DMS153 (cell line): ENCODE measurements around the gene USP43.
"Not testable (repeated sequence)": the region's sequence is repeated elsewhere in the genome, so short reads cannot be mapped to it uniquely, and the experiment has no call there.

Source experiments
- DNase-seq: peaks from one replicate; lab custom pipeline; 2025; lab: John Stamatoyannopoulos, UW

USP43 gene

GRCh38 chr17:9644910-9645751, at the start of gene USP43:
Gene USP43 (plus strand): TSS chr17:9645517. CDS start chr17:9645633, 116 bp downstream.
- peak; percentile 29 for DNase-seq

DNA sequence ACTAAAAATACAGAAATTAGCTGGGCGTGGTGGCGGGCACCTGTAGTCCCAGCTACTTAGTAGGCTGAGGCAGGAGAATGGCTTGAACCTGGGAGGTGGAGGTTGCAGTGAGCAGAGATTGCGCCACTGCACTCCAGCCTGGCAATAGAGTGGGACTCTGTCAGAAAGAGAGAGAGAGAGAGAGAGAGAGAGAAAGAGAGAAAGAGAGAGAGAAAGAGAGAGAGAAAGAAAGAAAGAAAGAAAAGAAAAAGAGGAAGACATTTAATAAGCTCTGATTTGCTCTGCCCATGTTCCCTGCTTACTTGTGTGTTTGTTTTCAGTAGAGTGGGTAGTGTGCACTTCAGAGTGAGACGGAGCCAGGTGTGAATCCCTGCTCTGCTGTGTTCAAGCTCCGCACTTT, 47.7 kb upstream of the USP43 start:
- DNase-seq = not testable (repeated sequence)

DNA sequence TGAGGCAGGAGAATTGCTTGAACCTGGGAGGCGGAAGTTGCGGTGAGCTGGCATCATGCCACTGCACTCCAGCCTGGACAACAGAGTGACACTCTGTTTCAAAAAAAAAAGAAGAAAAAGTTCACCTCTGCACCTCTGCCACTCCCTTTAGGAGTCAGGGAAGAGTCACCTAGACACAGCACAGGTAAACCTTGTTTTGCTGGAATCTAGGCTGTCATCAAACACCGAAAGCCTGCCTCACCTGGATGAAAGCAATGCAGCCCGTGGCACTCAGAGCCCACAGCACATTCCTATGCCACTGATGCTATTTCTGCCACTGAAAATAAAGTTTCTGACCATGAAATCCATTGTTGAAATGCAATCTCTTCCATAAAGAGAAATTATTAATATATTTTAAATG, 46.7 kb upstream of the USP43 start:
- DNase-seq = no peak

- not testable (repeated sequence) for DNase-seq
Measured at GRCh38 chr17:9604583-9604982, 40.7 kb upstream of the USP43 start.

GRCh38 chr17:9606453-9606852, 38.9 kb upstream of the USP43 start:
- DNase-seq = no peak

- not testable (repeated sequence) for DNase-seq
Measured at GRCh38 chr17:9607058-9607457, 38.3 kb upstream of the USP43 start.

DNA sequence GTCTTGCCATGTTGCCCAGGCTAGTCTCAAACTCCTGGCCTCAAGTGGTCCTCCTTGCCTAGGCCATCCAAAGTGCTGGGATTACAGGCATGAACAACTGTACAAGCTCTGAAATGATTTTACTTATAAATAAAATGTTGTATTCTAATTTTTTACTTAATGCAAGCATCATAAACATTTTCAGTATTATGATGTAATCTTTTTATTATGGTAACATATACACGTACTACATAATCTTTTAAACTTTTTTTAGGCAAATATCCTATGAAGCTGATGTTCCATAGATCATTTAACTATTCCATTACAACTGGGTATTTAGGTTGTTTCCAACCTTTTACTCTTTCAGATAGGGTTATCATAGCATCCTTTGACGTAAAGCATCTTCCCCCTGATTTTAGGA, 33.8 kb upstream of the USP43 start:
- no peak for DNase-seq

DNA sequence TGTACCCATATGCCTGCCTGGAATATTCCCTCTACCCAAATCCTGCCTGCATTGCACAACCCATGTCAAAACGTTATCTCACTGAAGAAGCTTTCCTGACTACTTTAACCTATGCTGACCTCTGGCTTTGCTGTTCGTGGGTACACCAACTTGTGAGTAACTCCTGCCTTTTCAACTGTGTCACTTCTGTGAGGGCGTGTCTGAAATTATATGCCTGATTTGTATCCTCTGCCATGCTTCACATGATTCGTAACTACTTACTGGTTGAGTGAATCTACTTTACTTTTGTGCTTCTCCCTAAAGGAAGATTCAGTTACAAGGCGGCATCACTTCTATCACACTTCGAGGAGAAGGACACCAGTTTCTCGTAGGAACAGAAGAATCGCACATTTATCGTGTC, 33.3 kb upstream of the USP43 start:
- no peak for DNase-seq

DNA sequence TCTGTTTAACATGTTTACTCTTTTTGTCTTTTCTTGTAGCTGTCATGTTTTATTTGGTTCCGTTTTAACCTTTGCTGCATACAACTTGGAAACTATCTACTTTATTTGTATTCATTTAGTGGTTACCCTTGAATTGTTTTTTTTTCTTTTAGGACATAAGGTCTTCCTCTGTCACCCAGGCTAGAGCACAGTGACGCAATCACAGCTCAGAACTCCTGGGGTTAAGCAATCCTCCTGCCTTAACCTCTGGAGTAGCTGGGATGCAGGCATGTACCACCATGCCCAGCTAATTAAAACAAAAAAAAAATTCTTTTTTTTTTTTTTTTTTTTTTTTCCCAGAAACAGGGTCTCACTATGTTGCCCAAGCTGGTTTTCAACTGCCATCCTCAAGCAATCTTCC, 29.8 kb upstream of the USP43 start:
- DNase-seq = no peak

- DNase-seq = no peak
Measured at GRCh38 chr17:9622961-9623360, 22.4 kb upstream of the USP43 start.

- no peak for DNase-seq
Measured at GRCh38 chr17:9628509-9628908, 16.8 kb upstream of the USP43 start.

DNA sequence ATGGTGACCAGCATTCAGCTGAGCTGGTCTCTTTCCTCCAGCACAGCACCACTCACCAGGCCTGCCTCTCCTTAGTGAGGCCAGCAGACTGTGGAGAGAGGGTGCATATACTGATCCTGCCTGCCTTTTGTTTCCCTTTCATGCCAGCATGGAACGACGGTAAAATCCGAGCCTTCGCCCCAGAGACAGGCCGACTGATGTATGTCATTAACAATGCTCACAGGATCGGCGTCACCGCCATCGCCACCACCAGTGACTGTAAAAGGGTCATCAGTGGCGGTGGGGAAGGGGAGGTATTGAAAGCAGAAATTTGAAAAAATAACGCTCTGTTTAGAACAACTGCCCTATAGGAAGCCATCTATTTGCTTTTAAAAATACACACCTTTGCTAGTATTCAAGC, 12.6 kb upstream of the USP43 start:
- DNase-seq = no peak

GRCh38 chr17:9635340-9635739, 10.0 kb upstream of the USP43 start:
- DNase-seq = no peak

- no peak for DNase-seq
Measured at GRCh38 chr17:9636501-9636900, 8.8 kb upstream of the USP43 start.

DNA sequence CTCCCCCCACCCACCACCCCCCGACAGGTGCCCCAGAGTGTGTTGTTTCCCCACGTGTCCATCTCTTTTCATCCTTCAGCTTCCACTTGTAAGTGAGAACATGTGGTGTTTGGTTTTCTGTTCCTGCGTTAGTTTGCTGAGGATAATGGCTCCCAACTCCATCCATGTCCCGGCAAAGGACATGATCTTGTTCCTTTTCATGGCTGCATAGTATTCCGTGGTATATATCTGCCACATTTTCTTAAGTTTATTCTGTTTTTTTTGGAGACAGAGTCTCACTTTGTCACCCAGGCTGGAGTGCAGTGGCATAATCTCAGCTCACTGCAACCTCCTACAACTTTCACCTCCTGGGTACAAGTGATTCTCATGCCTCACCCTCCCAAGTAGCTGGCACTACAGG, 4.9 kb upstream of the USP43 start:
- not testable (repeated sequence) for DNase-seq

DNA sequence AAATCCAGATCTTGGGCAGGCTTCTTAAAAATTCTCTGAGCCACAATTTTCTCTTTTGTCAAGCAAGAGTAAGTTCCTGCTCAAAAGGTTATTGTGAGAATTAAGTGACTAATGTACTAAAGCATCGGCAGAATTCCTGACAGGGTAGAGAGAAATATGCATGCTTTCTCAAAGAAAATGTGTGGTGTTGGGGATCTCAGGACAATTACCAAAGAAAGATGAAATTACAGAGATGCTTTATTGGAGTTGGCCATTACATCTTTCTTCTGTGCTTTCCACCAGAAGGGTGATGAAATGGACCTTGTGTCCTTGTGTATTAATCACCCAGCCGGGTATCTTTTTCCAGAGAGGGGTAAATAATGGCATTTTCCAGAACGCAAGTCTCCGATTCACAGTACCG, 1.7 kb upstream of the USP43 start:
- no peak for DNase-seq

DNA sequence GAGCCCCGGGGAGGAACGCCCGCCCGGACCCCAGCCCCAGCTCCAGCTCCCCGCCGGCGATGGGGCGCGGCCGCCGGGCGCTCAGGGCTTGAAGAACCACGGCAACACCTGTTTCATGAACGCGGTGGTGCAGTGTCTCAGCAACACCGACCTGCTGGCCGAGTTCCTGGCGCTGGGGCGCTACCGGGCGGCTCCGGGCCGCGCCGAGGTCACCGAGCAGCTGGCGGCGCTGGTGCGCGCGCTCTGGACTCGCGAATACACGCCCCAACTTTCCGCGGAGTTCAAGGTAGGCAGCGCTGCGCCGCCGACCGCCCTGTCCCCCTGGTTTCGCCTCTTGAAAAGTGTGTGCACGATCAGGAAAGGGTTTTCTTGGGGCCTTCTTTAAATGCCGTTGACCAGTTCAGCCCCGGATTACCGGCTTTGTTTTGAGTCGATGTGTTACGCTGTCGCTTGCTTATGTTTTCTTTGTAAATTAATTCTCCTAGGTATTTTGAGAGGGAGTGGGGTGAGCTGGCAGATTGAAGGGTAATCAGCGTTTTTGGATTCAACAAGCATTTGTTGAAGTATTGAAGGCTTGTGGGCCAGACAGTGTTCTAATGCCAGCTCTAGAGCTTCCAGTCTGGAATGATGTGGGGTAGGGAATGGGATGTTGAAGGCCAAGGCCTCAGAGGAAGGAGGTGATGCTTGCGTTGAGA, 681 bp downstream of the USP43 start:
- peak; percentile 0 for DNase-seq

DNA sequence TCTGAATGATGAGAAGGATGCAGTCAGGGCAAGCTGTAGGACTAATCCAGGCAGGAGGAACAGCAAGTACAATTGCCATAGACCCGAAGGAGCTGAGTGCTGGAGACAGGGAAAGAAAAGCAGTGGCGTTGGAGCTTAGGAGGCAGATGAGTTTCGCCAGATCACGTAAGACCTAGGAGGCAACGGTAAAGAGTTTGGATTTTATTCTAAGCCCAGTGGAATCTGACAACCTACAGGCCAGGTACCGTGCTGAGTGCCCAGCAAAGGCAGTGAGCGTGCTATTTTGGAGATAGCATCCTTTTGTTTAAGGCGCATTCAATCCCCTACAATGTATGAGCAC, 1.2 kb downstream of the USP43 start:
- DNase-seq = no peak

- no peak for DNase-seq
Measured at GRCh38 chr17:9647014-9647413, 1.7 kb downstream of the USP43 start.

- DNase-seq = no peak
Measured at GRCh38 chr17:9648521-9649110, 3.3 kb downstream of the USP43 start.

DNA sequence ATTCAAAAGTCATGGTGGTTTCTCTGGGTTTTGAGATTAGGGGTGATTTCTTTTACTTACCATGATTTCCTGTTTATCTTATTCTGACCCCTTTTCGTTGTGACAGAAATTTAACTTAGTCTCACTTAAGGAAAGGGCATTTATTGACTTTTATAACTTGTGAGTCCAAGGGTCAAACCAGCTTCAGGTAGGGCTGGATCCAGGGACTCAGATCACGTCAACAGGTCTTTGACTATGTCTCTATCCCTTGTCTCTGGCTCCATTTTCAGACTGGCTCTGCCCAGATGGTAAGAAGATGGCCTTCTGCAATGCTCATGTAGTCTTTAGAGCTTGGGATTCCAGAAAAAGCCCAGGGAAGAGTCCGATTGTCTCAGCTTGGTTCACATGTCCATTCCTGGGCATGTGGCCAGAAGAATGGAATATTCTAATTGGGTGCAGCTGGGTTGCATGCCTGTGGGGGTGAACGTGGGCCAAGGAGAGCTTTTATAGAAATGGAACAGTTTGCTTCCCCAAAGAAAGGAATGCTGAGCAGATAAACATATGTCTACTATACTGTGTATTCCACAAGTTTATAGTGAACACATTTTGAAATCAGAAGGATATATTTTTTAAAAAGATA, 13.4 kb downstream of the USP43 start:
- no peak for DNase-seq

GRCh38 chr17:9661027-9661426, 15.7 kb downstream of the USP43 start:
- no peak for DNase-seq

DNA sequence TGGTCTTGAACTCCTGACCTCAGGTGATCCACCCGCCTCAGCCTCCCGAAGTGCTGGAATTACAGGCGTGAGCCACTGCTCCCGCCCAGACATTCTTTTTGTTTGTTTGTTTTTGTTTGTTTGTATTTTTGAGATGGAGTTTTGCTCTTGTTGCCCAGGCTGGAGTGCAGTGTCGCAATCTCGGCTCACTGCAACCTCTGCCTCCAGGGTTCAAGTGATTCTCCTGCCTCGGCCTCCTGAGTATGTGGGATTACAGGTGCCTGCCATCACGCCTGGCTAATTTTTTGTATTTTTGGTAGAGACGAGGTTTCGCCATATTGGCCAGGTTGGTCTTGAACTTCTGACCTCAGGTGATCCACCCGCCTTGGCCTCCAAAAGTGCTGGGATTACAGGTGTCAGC, 18.2 kb downstream of the USP43 start:
- DNase-seq = not testable (repeated sequence)
